Measurements from ENCODE around the gene NTRK1.

The NTRK1 gene

DNA sequence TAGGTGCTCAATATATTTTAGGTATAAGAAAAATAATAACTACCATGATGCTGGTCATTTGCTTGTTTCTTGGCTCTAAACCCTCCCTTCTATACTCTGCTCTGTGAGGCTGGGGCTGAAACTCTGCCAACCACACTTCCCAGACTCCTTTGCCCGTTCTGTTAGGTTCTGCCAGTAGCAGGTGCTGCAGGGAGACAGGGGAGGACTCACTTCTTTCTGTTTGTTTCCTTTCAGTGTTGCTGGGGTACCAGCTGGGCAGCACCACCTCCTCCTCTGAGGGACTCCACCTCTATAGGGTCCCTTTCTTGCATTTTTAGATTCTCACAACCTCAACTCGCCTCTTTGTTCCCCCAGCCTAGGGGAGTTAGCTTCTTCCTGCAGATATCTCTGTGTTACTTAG, 27.1 kb upstream of the NTRK1 start:
- Histone ChIP-seq H3K27ac (no peak overlapping the region), H3K36me3 (replicated peaks) (no peaks in the 10 kb centered on the region), H3K4me3 (ENCODE audit: low read depth, low read length) (no peak overlapping the region), H3K27me3 (replicated peaks) (peaks cover 41% of the 10 kb centered on the region)
- TF ChIP-seq CTCF (IDR thresholded peaks at IDR 0.05; ENCODE audit: low read depth, low read length, missing control alignments) = no peak
- in situ Hi-C loops (cut with HindIII; ENCODE audit: low pct_ligation_motif_present, low sequenced_read_pairs) = no loop called here
- no peak for DNase-seq

DNA sequence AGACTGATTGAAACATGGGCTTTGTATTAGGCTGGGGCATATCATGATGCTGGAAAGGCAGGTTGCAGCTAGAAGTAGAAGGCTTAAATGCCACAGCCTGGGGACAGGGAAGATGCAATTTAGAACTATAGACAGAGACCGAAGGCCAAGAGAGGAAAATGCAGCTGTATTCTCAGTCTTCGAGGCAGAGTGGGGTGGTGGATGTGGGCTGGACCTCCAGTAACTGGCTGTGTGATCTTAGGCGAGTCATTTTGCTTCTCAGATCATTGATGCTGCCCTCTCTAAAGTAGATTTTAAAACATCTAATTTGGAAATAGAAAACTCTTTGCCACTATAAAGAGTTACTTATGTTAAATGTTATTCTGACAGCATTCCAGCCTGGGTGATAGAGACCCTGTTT, 26.3 kb upstream of the NTRK1 start:
- TF ChIP-seq CTCF (IDR thresholded peaks at IDR 0.05; ENCODE audit: low read depth, low read length, missing control alignments) = no peak
- peaks cover 41% of the 10 kb centered on the region for H3K27me3 ChIP-seq (replicated peaks)
- DNase-seq = no peak
- in situ Hi-C loops (cut with HindIII; ENCODE audit: low pct_ligation_motif_present, low sequenced_read_pairs) = no loop called here
- no peak overlapping the region for H3K4me3 ChIP-seq (ENCODE audit: low read depth, low read length)
- H3K27ac ChIP-seq = no peak overlapping the region
- H3K36me3 ChIP-seq (replicated peaks) = no peaks in the 10 kb centered on the region

DNA sequence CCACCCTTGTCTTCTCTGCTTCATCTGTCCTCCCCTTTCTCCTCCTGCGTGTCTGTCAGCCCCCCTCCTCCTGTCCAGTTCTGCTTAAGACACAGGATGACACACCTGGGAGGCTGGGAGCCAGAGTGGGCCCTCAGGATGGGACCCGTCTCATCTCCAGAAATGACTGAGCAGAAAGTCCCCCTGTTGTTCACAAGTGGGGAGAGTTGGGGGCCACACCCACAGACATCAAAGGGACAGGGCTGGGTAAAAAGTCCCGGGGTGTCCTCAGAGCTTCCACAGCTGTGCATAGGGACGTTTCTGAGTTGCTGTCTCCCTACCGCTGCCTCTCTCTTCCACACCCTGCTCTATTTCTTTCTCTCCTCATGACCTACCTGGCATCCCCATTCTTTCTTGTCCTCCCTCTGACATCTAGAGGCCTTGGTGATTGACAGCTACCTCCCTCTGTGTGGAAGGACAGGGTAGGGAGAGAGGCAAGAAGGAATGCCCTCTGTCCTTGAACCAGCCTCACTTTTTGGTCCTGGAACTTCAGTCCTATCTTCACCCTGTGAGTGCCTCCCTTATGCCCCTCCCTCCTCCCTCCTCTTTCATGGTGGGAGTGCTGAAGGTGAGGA, 24.5 kb upstream of the NTRK1 start:
- no peak overlapping the region for H3K27ac ChIP-seq
- no peak for TF ChIP-seq CTCF (IDR thresholded peaks at IDR 0.05; ENCODE audit: low read depth, low read length, missing control alignments)

GRCh38 chr1:156836892-156837291, 23.8 kb upstream of the NTRK1 start:
- no peak for DNase-seq
- TF ChIP-seq CTCF (IDR thresholded peaks at IDR 0.05; ENCODE audit: low read depth, low read length, missing control alignments) = no peak
- Histone ChIP-seq H3K27ac (no peak overlapping the region), H3K27me3 (replicated peaks) (peaks cover 40% of the 10 kb centered on the region), H3K36me3 (replicated peaks) (no peaks in the 10 kb centered on the region), H3K4me3 (ENCODE audit: low read depth, low read length) (no peak overlapping the region)
- in situ Hi-C loops (cut with HindIII; ENCODE audit: low pct_ligation_motif_present, low sequenced_read_pairs) = no loop called here

More for the DNA sequence above, 24.5 kb upstream of the NTRK1 start:
- H3K4me3 ChIP-seq (ENCODE audit: low read depth, low read length) = no peak overlapping the region
- DNase-seq = no peak
- peaks cover 41% of the 10 kb centered on the region for H3K27me3 ChIP-seq (replicated peaks)
- no peaks in the 10 kb centered on the region for H3K36me3 ChIP-seq (replicated peaks)
- in situ Hi-C loops (cut with HindIII; ENCODE audit: low pct_ligation_motif_present, low sequenced_read_pairs) = no loop called here

- Histone ChIP-seq H3K4me3 (ENCODE audit: low read depth, low read length) (no peak overlapping the region), H3K36me3 (replicated peaks) (no peaks in the 10 kb centered on the region), H3K27ac (no peak overlapping the region), H3K27me3 (replicated peaks) (peaks cover 27% of the 10 kb centered on the region)
- TF ChIP-seq CTCF (IDR thresholded peaks at IDR 0.05; ENCODE audit: low read depth, low read length, missing control alignments) = peak; percentile 96
- no peak for DNase-seq
- in situ Hi-C loops (cut with HindIII; ENCODE audit: low pct_ligation_motif_present, low sequenced_read_pairs) = no loop called here
These were observed 21.7 kb upstream of the NTRK1 start for GRCh38 chr1:156838972-156839371.
